RKO (cell line): ENCODE results near the gene CYP4F3.
A peak's percentile ranks its signal among the peaks of the same experiment; 100 is the strongest.
"Not testable (repeated sequence)": the region's sequence is repeated elsewhere in the genome, so short reads cannot be mapped to it uniquely, and the experiment has no call there.

Source experiments
- DNase-seq: peaks from one replicate; pipeline ENCODE4 v3.0.0-alpha.2; 2016; ENCODE audit warnings: low spot score

The CYP4F3 gene

GRCh38 chr19:15669891-15670290, 29.2 kb downstream of the CYP4F3 start:
- DNase-seq: no peak

- no peak for DNase-seq
These were observed 30.6 kb downstream of the CYP4F3 start for GRCh38 chr19:15671237-15671821.

DNA sequence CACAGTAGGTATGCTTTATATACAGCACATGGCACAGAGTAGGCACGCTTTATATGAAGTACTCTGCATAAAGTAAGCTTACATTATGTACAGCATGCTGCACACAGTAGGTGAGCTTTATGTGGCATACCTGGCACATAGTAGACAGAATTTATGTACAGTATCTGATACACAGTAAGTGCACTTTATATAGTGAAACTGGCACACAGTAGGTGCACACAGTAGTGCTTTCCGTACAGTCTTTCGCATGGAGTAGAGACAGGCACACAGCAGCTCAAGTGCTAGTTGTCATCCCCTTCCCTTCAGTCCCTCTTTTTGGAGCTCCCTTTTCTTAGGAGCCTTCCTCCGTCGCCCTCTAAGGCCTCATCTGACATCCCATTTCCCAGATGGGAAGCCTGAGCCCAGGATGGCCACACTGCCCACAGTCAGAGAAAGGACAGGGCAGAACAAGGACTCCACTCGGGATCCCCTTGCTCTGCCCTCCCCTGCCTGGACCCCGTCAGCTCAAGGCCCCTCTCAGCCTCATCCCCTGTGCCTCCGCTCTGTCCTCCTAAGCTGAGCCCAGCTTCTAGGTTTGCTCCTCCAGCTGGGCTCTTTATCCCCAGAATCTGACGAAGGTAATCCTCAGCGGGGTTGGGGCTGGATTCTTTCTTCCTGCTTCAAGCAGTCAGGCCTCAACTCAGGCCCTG, 31.3 kb downstream of the CYP4F3 start:
- DNase-seq: no peak

DNA sequence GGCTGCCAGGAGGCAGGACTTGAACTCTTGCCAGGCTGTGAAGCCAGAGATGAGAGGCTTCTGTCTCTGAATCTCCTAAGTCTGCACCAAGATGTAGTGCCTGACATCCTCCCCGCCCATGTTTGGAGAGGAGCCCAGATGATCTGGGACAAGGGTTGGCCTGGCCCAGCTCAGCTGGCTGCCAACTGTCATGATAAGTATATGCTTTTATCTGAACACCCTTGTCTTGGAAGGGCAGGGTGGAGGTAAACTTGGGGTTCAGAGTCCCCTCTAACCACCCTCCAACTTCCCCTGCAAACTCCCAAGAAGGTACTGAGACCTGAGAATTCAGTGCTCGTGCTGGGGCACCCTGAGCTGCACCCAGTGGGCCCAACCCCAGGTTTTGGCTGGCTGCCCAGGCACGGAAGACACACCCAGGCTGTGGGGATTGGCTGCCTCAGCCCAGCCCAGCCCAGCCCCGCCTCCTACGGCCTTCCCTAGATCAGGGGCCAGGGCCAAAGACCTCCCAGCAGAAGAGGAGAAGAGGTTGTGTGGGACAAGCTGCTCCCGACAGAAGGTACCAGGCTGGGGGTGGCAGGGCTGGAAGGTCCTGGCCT, 32.0 kb downstream of the CYP4F3 start, which contains the start of gene CYP4F12:
Gene CYP4F12 (plus strand): TSS at position 508 of the 596 bp plus-strand sequence. CDS start 443 bp downstream, outside the sequence.
- DNase-seq: no peak

- DNase-seq: no peak
These were observed 32.5 kb downstream of the CYP4F3 start for GRCh38 chr19:15673176-15673654.

GRCh38 chr19:15675560-15675959, 34.9 kb downstream of the CYP4F3 start:
- no peak for DNase-seq

DNA sequence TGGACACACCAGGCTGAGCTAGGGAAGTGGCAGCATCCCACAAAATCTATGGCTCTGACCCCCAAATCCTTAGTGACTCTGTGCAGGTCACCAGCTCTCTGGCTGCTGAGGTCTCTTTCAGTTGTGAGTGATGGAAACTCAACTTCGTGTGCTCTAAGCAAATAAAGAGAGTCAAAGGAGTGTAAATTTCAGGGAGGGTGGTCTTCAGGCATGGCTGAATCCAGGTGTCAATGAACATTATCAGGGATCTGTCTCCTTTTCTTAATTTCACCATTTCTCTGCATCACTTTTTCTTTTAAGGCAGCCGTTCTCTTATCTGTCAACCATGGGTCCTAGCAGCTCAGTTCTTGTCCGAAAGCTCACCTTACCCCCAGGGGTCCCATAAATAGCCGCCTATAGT, 38.4 kb downstream of the CYP4F3 start:
- no peak for DNase-seq

- DNase-seq: not testable (repeated sequence)
These were observed 39.2 kb downstream of the CYP4F3 start for GRCh38 chr19:15679865-15680264.

DNA sequence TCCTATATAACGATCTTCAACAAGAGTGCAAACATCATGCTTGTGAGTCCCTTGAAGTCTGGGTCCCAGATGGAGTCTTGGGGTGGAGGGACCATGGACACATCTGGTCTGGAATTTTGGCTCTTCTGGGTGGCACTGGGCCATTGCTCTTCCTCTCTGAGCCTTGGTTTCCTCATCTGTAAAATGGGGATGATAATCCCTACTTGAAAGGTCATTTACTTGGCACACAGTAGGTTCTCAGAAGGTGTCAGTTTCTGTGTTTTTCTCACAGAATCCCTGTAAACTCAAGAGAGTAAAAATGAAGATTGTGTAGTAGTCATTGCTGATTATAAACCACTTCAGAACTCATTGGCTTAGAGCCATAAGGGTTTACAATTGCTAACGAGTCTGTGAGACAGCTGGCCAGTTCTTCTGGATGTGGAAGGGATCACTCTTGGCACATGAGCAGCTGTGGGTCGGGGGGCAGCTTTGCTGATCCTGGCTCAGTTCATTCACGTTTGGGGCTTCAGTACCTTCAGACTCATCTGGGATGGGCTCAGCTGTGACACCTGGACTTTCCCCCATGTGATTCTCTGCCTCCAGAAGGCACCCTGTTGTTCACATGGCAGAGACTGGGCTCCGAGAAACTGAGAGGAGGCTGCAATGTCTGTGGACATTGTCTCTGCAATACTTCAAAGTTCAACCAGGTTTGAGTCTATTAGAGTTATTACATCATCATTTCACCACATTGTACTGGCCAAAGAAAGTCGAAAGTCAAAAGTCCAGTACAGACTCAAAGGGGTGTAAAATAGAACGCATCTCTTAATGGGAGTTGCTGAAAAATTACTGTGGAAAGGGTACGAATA, 40.0 kb downstream of the CYP4F3 start:
- no peak for DNase-seq

DNA sequence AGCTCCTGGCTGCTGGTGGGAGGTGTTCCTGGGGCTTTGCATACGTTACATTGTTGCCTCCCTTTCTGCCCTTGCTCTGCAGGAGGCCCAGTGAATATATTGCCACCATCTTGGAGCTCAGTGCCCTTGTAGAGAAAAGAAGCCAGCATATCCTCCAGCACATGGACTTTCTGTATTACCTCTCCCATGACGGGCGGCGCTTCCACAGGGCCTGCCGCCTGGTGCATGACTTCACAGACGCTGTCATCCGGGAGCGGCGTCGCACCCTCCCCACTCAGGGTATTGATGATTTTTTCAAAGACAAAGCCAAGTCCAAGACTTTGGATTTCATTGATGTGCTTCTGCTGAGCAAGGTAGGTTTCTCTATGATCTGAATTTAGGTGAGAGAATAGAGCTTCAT, 42.7 kb downstream of the CYP4F3 start:
- no peak for DNase-seq

DNA sequence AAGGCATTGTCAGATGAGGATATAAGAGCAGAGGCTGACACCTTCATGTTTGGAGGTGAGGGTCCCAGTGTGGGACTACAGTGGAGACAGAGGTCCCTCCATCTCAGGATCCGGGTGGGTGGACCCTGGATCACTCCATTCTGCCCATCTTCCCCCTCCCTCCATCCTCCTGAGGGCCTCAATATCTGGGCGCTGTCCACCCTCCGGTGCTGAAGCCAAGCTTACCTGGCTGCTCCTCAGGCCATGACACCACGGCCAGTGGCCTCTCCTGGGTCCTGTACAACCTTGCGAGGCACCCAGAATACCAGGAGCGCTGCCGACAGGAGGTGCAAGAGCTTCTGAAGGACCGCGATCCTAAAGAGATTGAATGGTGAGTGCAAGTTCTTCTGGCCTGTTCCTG, 44.1 kb downstream of the CYP4F3 start:
- DNase-seq: peak; percentile 15

DNA sequence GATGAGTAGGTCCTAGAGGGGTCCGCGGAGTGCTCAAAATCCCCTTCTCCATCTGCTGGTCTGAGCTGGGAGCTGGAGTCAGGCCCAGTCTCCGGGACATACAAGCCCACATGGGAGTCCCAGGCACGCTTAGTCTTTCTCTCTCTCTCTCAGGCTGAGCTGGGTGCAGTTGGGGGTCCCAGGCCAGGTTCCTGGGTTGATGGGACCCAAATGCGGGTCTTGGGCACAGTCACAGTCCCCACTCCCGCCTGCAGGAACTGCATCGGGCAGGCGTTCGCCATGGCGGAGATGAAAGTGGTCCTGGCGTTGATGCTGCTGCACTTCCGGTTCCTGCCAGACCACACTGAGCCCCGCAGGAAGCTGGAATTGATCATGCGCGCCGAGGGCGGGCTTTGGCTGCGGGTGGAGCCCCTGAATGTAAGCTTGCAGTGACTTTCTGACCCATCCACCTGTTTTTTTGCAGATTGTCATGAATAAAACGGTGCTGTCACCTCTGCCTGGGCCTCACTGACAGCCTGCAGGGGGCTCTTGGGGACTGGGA, 56.0 kb downstream of the CYP4F3 start:
- DNase-seq: no peak

- no peak for DNase-seq
These were observed 61.2 kb downstream of the CYP4F3 start for GRCh38 chr19:15701757-15702533.

DNA sequence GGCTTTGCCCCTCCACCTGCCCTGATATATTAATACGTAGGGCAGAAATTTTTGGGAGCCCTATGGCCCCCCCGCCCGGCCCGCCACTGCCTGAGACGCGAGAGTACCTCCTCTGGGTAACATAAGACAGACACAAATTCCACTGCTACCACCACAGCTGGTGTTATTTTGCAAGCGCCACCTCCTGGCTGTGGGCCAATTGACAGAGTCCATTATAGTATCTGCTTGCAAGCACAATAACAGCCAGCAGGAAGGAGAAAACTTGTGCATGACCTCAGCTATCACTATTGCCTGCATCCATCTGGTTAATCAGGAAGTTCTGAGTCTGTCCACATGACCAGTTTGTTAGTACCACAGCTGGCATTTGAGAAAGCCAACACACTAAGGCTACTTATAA, 61.8 kb downstream of the CYP4F3 start:
- peak; percentile 58 for DNase-seq
